ENCODE measurements around the gene COPA.

GRCh38 chr1:160251011-160251410 lies 92.0 kb downstream of the COPA start:
- no peak for TF ChIP-seq POLR2AphosphoS5 (IDR thresholded peaks at IDR 0.05)
- TF ChIP-seq, protein P1, sequence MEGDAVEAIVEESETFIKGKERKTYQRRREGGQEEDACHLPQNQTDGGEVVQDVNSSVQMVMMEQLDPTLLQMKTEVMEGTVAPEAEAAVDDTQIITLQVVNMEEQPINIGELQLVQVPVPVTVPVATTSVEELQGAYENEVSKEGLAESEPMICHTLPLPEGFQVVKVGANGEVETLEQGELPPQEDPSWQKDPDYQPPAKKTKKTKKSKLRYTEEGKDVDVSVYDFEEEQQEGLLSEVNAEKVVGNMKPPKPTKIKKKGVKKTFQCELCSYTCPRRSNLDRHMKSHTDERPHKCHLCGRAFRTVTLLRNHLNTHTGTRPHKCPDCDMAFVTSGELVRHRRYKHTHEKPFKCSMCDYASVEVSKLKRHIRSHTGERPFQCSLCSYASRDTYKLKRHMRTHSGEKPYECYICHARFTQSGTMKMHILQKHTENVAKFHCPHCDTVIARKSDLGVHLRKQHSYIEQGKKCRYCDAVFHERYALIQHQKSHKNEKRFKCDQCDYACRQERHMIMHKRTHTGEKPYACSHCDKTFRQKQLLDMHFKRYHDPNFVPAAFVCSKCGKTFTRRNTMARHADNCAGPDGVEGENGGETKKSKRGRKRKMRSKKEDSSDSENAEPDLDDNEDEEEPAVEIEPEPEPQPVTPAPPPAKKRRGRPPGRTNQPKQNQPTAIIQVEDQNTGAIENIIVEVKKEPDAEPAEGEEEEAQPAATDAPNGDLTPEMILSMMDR (IDR thresholded peaks at IDR 0.05) = no peak
- TF ChIP-seq EP300 (IDR thresholded peaks at IDR 0.05) = no peak
- no peak for TF ChIP-seq POLR2A (IDR thresholded peaks at IDR 0.05)

Measured in upper lobe of left lung (tissue), 4 donors.